Measurements from ENCODE around the gene EDDM13.

- TF ChIP-seq CTCF (IDR thresholded peaks at IDR 0.05 in 8 of 11, conservative IDR thresholded peaks at IDR 0.05 in 3 of 11) (no peak), POLR2A (IDR thresholded peaks at IDR 0.05) (no peak), POLR2AphosphoS5 (IDR thresholded peaks at IDR 0.05) (no peak)
These were observed 1.9 kb upstream of the EDDM13 start for GRCh38 chr19:56270676-56271075.

All from spleen (tissue), 7 donors.